Endothelial cell of umbilical vein (primary cell): ENCODE measurements around the gene HACD3. TPM values are rescaled to one million over a fixed set of nuclear protein-coding genes. Genes with fewer than 3 reads are reported as not detected.

ENCODE experiments used
- BruUV-seq: library from RNA; stranded (reverse); fragments of 400-500 nt; replicated peaks from 2 replicates; lab custom pipeline; 2021; lab: Mats Ljungman, UMichigan
- CTCF ChIA-PET: fragments of 300-600, 350-600 bp; sonication (Branson Sonifier 250); formaldehyde crosslinking; loops from one replicate; lab custom pipeline; 2021; ENCODE audit warnings: antibody characterized with exemption, inconsistent platforms; lab: Charles Lee
- POLR2A ChIA-PET: fragments of 300-600, 350-600 bp; sonication (Branson Sonifier 250); formaldehyde crosslinking; loops from one replicate; lab custom pipeline; 2021; ENCODE audit warnings: antibody characterized with exemption, inconsistent platforms; lab: Charles Lee
- DNase-seq: peaks from one replicate; pipeline ENCODE4 v3.0.0-alpha.2; 2011; ENCODE audit warnings: low read depth, low spot score
- FAIRE-seq: peaks from 2 replicates; lab custom pipeline; 2011; peaks lifted over from hg19 to GRCh38; lab: Jason Lieb, UNC
- H2AFZ ChIP-seq: 2 replicates; pipeline ENCODE4 v1.6.0; 2012; ENCODE audit warnings: low read depth, low read length, control low read depth, inconsistent platforms
- H3K27ac ChIP-seq: 2 replicates; pipeline ENCODE4 v1.5.1; 2011; ENCODE audit warnings: low read depth, mild to moderate bottlenecking, control low read depth, low read length, moderate library complexity; ENCODE audit not compliant: insufficient read depth
- H3K27me3 ChIP-seq, 2 experiments: 2 replicates each; pipeline versions ENCODE4 v1.6.0 to v1.6.1; 2011; ENCODE audit warnings: low read length in 2 of 2, mixed read lengths in 1 of 2; ENCODE audit not compliant: control insufficient read depth in 2 of 2, insufficient read depth in 2 of 2
- H3K36me3 ChIP-seq, 2 experiments: 2 replicates in 1 of 2; 3 replicates in 1 of 2; pipeline ENCODE4 v1.5.1; 2011; ENCODE audit warnings: low read length in 2 of 2, mild to moderate bottlenecking in 1 of 2, moderate library complexity in 1 of 2; ENCODE audit not compliant: control insufficient read depth in 2 of 2, insufficient read depth in 2 of 2; ENCODE audit errors: extremely low read depth in 1 of 2
- H3K4me1 ChIP-seq: 3 replicates; pipeline ENCODE4 v1.5.1; 2011; ENCODE audit warnings: mild to moderate bottlenecking, low read length; ENCODE audit not compliant: control insufficient read depth, insufficient read depth; ENCODE audit errors: extremely low read depth
- H3K4me2 ChIP-seq: 2 replicates; pipeline ENCODE4 v1.6.1; 2011; ENCODE audit warnings: low read length, control low read depth, mixed read lengths; ENCODE audit not compliant: insufficient read depth
- H3K4me3 ChIP-seq, 3 experiments: fragments of 200-600 bp in 1 of 3; sonication (generic), shearing (Covaris generic) in 1 of 3; replicated peaks in 1 of 3; 2 replicates each; pipeline ENCODE4 v1.5.1; 2011 to 2016; ENCODE audit warnings: control low read depth in 3 of 3, low read length in 3 of 3, mild to moderate bottlenecking in 2 of 3, inconsistent platforms in 1 of 3, low read depth in 1 of 3, moderate library complexity in 1 of 3; ENCODE audit not compliant: insufficient read depth in 1 of 3
- H3K79me2 ChIP-seq: 2 replicates; pipeline ENCODE4 v1.6.0; 2012; ENCODE audit warnings: low read length, inconsistent platforms; ENCODE audit not compliant: control insufficient read depth, insufficient read depth
- H3K9ac ChIP-seq: replicated peaks from 2 replicates; pipeline ENCODE3; 2011; ENCODE audit warnings: low read length, control low read depth; ENCODE audit not compliant: insufficient read depth; ENCODE audit errors: extremely low read depth
- H3K9me1 ChIP-seq: replicated peaks from 3 replicates; pipeline ENCODE4 v1.6.0; 2011; ENCODE audit warnings: mild to moderate bottlenecking, low read length; ENCODE audit not compliant: control insufficient read depth, insufficient read depth; ENCODE audit errors: extremely low read depth
- H3K9me3 ChIP-seq: replicated peaks from 2 replicates; pipeline ENCODE4 v1.5.1; 2012; ENCODE audit warnings: low read length, inconsistent platforms; ENCODE audit not compliant: control insufficient read depth, insufficient read depth
- H4K20me1 ChIP-seq: replicated peaks from 2 replicates; pipeline ENCODE3; 2011; ENCODE audit warnings: mild to moderate bottlenecking, low read length; ENCODE audit not compliant: control insufficient read depth, insufficient read depth; ENCODE audit errors: extremely low read depth
- CTCF ChIP-seq, 2 donors: IDR thresholded peaks; 1 replicate in 1 of 2; 2 replicates in 1 of 2; pipeline ENCODE4 v1.5.1; 2011; ENCODE audit warnings: low read length in 2 of 2, mild to moderate bottlenecking in 2 of 2, moderate library complexity in 2 of 2, control low read depth in 1 of 2, inconsistent platforms in 1 of 2, low read depth in 1 of 2; ENCODE audit not compliant: insufficient read depth in 1 of 2; ENCODE audit errors: extremely low read depth in 1 of 2
- EZH2 ChIP-seq: IDR thresholded peaks from 2 replicates; pipeline ENCODE4 v1.6.1; 2012; ENCODE audit warnings: borderline replicate concordance, low read depth, mild to moderate bottlenecking, moderate library complexity, low read length, inconsistent platforms; ENCODE audit not compliant: severe bottlenecking
- GATA2 ChIP-seq: IDR thresholded peaks from 2 replicates; pipeline ENCODE4 v1.7.0; 2011; ENCODE audit warnings: low read depth, mild to moderate bottlenecking, moderate library complexity, mixed read lengths, low read length; ENCODE audit not compliant: insufficient read length, insufficient read depth
- MAX ChIP-seq: IDR thresholded peaks from 2 replicates; pipeline ENCODE4 v1.6.1; 2011; ENCODE audit not compliant: insufficient read depth, insufficient read length
- MYC ChIP-seq: IDR thresholded peaks from one replicate; pipeline ENCODE4 v1.6.1; 2011; ENCODE audit warnings: mild to moderate bottlenecking, low read depth, low read length
- POLR2A ChIP-seq: IDR thresholded peaks from 2 replicates; pipeline ENCODE4 v1.6.1; 2012; ENCODE audit warnings: low read depth, mild to moderate bottlenecking, control low read depth, low read length
- dilution Hi-C: fragments of 300-500 bp; cut with MboI; formaldehyde crosslinking; loops from one replicate; pipeline ENCODE4 v1.15.0; 2019; ENCODE audit warnings: low sequenced_read_pairs; ENCODE audit not compliant: extremely low pct_ligation_motif_present
- intact Hi-C: fragments of 100-400 bp; cut with micrococcal nuclease; formaldehyde crosslinking; loops from one replicate; pipeline ENCODE4 v1.10.0; 2022
- polyA plus RNA-seq, 4 experiments: library from polyadenylated mRNA; depleted of rRNA in 3 of 4; stranded (reverse) in 3 of 4; unstranded in 1 of 4; fragments of >200 nt; gene quantifications; 2 replicates each; pipeline versions ENCODE4 v1.2.1 to v1.2.3, GENCODE V29; 2011 to 2012; ENCODE audit warnings: missing spikeins in 1 of 4
- total RNA-seq: library from RNA; stranded (reverse); gene quantifications from 2 replicates; pipeline ENCODE4 v1.2.3, GENCODE V29; 2021

HACD3 gene
- total and polyA plus RNA-seq, 2 donors (not counting 3 experiments of a cell fraction or from before 2014, with no cell fraction given): 47.4 to 61.1 TPM

GRCh38 chr15:65494076-65494475 lies 36.2 kb upstream of the HACD3 start:
- FAIRE-seq: no peak

More at GRCh38 chr15:65494076-65494475, 36.2 kb upstream of the HACD3 start:
- Histone ChIP-seq H3K9me3 (no peaks in the 10 kb centered on the region), H3K27ac (no peak overlapping the region), H3K27me3 (no peaks in the 10 kb centered on the region), H3K4me3 (no peak overlapping the region), H4K20me1 (no peaks in the 10 kb centered on the region), H3K4me2 (no peak overlapping the region), H3K4me1 (no peaks in the 10 kb centered on the region), H3K36me3 (peaks cover 3 to 16% of the 10 kb centered on the region in 2 experiments), H3K9me1 (no peaks in the 10 kb centered on the region), H3K79me2 (peaks cover 2% of the 10 kb centered on the region), H3K9ac (no peak overlapping the region), H2AFZ (no peak overlapping the region)
- ChIA-PET CTCF (interaction anchor here (0.6 to 1.9 kb wide), 2 partner anchors 13 to 241 kb away, joined by 3 to 6 read pairs; no protein-coding TSS in a partner anchor), POLR2A (no interaction called here)
- dilution Hi-C loops: no loop called here
- no peak for TF ChIP-seq MAX
- no peak for TF ChIP-seq MYC
- TF ChIP-seq EZH2: no peak
- no peak for TF ChIP-seq GATA2
- no peak for TF ChIP-seq POLR2A
- TF ChIP-seq CTCF (IDR thresholded peaks at IDR 0.05; ENCODE audit: extremely low read depth in 1 of 2, insufficient read depth in 1 of 2, low read depth in 1 of 2, low read length in 2 of 2): no peak
- intact Hi-C loops: no loop called here
- no TSS peak for BruUV-seq
- DNase-seq: no peak
